Medulla oblongata (tissue), 1 donor: Measurements from ENCODE around the gene TOM1L2.
"Not testable (repeated sequence)": the region's sequence is repeated elsewhere in the genome, so short reads cannot be mapped to it uniquely, and the experiment has no call there.

Source experiments
- DNase-seq: peaks from one replicate; pipeline ENCODE4 v3.0.0-alpha.2; 2015; ENCODE audit errors: extremely low spot score

TOM1L2 gene

DNA sequence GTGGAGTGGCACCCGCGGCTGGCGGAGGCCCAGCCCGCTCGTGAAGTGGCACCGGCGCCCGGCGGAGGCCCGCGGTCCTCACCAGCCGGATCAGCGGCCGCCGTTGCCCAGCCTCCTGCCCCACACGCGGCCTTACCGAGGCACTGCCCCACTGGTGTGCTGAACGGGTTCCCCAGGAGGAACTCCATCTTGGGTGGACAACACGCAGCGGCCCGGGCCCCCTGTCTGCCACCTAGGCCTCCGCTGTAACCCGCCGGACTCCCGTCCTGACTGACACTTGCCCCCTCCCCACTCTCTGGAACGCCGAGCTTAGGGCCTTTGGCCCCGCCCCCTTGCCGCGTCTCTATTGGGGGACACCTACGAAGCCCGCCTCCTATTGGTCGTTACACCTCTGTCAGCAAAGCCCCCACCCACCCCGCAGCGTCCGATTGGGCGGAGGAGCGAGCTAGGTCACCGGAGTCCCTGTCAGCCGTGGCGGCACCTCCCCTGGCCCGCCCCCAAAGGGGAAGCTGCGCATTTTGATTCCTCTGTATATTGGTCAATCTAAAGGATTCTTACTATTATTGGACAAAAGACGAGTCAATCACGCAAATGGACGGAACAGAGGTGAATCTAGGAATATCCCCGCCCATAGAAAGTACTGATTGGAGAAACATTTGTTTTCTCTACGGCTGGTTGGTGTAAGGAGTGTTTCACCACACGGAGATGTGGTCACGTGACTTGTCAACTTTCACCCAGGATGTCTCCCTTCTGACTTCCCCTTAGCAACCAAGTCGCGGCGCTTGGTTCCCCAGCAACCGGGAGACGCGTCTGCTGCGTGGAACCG lies at the start of gene TOM1L2, which contains the start of gene DRC3:
TOM1L2 (minus strand) TSS at position 275 of the 826 bp plus-strand sequence; CDS start at position 188, 87 bp downstream.
DRC3 (plus strand) TSS at position 737 of the 826 bp plus-strand sequence. CDS start 4,737 bp downstream, outside the sequence.
- DNase-seq: peak; percentile 100

DNA sequence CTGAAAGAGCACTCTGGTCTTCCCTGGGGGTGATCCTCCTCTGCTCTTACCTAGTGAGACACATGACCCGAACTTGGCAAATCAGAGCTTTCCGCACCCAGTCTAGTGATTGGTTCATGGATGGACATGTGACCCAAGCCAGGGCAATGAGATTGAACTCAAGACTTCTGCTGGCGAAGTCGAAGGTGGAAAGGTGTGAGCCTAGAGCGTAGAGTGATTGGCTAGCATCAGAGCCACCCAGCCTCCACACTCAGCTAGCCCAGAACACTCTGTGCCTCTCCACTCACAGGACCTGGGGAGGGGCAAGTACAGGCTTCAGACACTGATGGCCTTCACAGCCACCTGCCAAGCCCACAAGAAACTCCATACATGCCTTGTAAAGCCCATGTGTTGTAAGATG lies 49.2 kb upstream of the TOM1L2 start:
- DNase-seq: no peak

DNA sequence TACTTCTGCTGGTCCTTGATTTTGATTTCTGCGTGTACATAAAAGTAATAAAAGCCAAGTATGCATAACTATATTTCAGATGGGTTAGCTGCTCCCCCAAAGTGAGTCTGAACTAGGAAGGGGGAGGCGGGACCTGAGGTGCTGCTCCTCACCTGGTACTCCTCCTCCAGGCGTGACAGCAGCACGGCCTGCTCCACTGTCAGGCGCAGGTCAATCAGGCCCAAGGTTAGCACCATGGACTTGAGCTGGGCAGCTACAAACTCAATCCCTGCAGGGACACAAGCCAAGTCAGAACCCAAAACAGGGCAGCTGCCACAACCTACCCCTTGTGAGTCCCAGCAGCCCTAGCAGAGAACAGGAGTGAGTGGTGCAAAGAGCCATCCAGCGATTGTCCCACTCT lies 48.8 kb upstream of the TOM1L2 start:
- DNase-seq: no peak

DNA sequence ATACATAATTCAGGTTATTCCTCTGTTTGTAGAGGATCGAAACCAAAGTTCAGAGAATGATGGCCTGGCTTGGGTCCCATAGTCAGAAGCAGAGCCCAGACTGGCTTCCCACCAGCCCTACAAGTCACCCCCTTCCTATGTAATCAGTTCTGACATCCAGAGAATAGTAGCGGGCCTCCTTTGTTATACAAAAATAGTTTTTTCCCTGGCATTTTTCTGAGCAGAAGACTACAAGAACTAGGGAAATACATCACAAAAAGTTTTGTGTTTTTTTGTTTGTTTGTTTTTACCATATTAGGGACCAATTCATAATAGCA lies 47.6 kb upstream of the TOM1L2 start:
- no peak for DNase-seq

DNA sequence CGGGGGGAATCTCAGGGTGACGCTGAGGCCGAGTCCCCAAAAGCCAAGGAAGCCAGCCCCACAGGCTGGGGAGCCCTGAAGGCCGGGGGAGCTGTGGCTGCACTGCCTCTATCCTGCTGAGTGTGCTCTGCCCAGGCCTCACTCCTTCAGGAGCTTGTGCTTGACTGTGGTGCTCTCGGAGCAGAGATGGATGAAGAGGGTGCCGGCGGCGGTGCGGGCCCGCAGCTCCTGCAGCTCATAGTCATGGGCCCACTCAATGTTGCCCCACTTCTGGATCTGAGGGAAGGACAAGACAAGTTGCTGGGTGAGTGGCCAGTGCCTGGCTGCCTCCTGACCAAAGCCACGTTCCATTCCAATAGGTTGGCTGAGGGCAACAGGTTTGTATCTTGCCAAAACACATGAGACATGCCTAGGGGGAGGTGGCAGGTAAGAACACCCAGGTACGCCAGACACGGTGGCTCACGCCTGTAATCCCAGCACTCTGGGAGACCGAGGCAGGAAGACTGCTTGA lies 46.3 kb upstream of the TOM1L2 start:
- DNase-seq: no peak

DNA sequence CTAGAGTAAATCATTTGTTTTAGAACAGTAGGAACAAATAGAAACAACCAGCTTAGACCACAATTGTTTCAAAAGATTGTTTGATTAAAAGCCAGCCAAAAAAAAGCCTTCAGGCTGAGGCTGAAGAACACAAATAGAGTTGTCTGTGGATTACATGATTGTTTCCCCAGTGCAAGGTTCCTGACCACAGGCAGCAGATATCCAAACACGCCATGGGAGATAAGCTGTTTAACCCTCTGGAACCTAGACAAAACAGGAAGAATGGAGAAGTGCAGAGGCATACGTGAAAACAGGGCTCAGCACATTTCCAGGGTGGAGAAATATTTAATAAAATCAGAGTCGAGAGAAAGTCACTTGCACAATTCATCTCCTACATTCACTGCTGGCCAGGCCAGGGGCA lies 45.8 kb upstream of the TOM1L2 start:
- DNase-seq: no peak

DNA sequence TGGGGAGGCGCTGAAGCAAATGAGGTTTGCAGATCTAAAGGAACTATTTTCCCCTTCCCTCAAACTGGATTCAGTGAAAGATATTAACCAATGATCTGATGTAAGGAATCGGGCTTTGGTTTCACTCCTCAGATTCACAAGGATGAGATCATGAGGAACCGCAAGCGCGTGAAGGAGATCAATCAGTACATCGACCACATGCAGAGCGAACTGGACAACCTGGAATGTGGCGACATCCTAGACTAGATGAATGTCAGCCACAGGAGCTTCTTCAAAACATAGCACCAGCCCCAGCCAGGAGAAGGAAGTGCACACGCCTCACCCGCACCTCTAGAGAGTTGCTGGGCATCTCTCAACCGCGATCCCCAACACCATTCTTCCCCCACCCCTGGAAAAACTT lies 44.2 kb upstream of the TOM1L2 start:
- DNase-seq: no peak

DNA sequence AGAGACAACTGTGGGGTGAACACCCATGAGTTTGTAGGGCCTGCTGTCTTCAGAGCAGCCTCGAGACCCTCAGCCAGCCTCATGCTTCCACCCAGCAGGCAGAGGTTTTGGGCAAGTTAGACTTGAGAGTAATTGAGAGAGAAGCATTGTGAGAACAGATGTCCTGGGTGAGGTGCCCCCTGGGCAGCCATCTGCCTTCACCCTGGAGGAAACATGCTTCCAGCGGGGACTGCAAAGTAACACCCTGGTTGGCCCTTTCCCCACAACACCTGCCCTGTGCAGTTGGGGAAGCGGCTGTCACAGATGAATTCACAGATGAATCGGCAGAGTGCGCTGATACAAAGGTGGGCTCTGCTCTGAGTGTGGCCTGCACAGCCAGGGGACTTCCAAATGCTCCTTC lies 43.4 kb upstream of the TOM1L2 start:
- DNase-seq: no peak

DNA sequence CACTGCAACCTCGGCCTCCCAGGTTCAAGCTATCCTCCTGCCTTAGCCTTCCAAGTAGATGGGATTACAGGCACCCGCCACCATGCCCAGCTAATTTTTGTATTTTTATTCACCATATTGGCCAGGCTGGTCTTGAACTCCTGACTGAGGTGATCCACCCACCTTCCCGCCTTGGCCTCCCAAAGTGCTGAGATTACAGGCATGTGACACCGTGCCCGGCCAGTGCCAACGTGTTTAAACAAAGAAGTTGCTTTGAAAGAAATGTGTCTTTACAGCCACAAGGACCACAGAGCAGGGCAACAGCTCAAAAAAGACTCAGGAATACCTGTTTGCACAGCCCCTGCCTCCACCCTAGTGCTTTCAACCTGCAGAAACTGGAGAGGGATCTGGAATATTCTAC lies 41.8 kb upstream of the TOM1L2 start:
- no peak for DNase-seq

DNA sequence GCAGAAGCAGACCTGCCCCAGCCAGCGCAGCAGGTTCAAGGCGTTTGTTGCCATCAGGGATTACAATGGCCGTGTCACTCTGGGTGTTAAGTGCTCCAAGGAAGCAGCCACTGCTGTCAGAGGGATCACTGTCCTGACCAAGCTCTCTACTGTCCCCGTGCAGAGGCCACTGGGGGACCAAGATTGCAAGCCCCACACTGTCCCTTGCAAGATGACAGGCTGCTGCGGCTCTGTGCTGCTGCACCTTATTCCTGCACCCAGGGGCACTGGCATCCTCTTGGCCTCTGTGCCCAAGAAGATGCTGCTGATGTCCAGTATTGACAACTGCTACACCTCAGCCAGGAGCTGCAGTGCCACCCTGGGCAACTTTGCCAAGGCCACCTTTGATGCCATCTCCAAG lies 39.1 kb upstream of the TOM1L2 start:
- DNase-seq: no peak

DNA sequence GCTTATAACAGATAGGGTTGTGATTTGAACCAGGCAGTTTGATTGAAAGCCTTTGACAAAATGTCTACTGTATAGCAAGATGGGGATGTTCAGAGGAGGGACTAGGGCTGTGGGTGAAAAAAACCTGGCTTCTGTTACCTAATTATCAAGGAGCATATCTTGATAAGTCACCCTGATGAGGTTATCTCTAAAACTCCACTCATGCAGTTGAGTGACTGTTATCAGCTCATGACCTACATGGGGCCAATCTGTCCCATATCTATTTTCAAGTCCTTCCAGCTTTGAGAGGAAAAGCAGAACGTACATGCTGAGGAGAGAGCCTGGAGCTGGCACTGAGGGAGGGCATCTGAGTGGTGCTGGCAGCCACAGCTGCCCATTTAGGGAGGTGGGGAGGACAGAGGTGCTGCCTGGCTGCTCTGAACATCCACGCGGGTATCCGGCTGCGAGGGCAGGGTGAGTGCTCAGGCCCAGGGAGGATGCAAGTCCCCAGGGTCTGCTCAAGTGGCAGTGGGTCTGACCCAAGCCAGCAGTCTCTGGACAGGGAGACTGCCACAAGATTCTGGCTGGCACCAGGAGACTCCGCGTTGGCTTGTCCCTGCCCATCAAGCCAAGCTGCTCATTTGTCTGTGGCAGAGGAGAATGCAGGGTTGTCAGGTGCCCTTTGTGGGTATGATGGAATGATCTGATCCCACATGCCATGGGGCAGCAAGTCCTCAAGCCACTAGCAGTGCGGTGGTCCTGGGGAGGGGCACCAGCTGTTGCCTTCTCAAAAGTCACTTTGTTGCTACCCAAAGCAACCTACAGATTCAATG lies 37.6 kb upstream of the TOM1L2 start:
- no peak for DNase-seq

DNA sequence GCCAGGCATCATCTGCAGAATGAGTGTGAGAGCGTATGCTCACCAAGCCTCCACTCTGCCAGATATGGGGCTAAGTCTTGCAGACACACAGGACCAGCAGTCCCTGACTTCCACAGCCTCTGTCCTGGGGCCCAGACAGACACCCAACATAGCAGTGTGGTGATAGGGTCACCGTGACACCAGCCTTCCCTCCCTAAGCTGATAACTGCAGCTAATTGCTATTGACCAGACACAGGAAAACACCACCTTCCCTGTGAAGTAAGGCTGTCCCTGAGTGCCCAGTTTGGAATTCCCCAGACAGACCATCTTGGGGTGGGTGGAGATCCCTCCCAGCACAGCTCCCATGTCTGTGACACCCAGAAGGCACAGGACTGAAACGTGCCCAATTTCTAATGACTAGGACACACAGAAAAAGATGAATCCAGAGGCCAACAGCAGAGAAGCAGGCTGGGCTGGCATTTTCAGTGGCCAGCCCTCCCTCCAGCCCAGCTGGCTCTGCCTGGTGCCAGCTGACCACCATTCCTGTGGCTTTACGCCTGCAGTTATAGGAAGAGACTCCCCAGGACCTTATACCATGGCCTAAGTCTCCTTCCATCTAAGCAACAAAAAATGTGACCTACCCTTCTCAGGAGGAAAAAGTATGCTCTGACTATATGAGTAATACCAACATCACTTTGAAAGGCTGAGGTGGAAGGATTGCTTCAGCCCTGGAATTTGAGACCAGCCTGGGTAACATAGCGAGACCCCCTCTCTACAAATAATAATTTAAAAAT lies 36.5 kb upstream of the TOM1L2 start:
- DNase-seq: no peak

DNA sequence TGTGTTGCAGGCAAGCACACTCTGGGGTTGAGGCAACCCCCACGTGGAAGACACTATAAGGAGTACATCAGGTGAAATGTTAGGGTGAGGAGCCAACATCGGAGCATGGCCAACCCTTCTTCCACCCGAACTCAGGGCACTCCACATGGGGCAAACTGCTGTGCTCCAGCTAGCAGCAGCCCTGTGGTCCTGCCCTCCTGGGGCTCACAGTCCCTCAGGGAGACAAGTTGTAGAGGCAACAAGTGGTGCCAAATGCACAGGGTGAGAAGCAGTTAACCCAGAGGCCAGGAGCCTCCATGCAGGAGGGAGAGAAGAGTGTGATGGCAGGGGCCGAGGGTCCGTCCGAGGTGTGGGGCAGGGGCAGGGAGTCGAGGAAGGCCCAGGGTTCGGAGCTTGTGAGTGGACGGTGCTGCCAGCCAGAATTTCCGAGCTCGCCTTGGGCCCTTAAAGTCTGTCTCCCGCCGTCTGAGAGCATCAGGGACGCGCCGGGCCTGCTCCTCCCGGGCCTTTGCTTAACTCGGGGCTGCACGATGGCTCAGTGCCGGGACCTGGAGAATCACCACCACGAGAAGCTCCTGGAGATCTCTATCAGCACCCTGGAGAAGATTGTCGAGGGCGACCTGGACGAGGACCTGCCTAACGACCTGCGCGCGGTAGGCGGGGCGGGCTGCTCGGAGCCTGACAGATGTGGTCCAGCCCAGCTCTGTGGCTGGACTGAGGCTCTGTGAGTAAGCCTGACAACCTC lies 34.5 kb upstream of the TOM1L2 start:
- DNase-seq: no peak

DNA sequence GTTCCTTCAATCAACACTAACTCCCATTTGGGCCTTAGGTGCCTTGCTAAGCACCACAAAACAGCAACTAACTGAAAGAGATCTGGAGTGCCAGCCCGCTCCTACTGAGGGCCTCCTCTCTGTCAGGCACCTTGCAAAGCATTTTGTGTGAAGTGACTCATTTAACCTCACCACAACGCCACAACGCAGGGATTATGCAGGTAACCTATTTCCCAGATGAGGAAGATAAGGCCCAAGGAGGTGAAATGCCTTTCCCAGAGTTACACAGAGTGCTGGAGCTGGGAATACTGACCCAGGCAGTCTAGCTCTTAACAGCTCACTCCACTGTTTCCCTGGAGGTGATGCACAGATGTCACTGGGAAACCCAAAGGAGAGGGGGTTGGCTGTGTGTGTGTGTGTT lies 33.3 kb upstream of the TOM1L2 start:
- no peak for DNase-seq

DNA sequence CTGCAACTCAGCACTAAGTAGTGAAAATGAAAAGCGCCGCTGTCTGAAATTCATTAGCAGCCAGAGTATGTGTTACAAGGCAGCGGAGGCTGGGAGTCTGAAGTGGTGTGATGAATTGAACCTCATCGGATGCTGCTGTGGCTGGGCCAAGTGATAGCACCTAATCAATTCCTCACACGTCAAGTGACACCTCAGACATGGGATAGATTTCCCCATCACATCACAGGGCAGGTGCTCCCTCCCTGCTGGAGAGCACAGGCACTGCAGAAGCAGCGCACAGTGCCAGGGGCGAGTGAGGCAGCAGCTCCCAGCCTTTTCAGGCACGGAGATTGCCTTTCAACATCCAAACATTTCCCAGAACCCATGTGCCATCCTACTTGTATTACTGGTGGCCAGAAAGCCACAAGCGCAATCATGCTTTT lies 32.7 kb upstream of the TOM1L2 start:
- no peak for DNase-seq

DNA sequence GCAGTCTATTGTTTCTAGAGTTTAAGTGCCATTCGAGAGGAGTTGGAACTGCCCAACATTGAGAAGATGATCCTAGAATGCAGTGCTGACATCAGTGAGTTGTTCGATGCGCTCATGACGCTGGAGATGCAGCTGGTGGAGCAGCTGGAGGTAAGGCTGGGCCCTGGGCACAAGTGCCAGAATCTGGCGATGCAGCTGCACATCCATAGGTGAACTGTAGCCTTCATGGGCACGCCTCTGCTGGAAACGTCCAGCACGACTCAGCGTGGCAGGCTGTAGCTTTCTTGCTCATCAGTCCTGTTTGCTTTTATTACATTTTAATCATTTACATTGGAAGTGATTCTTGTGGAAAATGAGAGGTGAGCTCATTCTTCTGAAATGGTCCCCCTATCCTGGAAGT lies 32.1 kb upstream of the TOM1L2 start:
- DNase-seq: no peak

DNA sequence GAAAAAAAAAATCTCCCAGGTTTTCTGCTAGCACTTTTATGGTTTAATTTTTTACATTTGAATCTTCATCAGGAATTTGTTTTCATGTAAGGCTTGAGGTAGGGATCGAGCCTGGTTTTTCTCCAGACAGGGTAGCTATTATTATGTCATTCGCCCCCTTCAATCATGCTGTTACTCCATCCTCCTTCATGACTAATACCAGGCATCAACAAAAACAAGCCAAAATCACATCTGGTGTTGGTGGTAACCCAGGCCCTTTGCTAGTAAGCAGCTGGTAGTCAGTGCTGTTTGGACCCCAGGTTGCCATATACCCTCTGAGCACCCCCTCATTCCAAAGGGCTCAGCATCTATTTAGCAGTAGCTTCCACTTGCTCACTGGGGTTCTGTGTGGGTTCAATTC lies 30.0 kb upstream of the TOM1L2 start:
- DNase-seq: no peak

DNA sequence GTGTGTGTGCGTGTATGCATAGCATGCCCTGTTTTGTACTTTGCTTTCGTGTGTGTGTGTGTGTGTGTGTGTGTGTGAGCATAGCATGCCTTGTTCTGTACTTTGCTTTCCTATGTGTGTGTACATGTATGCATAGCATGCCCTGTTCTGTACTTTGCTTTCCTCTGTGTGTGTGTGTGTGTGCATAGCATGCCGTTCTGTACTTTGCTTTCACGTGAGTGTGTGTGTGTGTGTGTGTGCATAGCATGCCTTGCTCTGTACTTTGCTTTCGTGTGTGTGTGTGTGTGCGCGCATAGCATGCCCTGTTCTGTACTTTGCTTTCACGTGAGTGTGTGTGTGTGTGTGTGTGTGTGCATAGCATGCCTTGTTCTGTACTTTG lies 27.8 kb upstream of the TOM1L2 start:
- DNase-seq: no peak

DNA sequence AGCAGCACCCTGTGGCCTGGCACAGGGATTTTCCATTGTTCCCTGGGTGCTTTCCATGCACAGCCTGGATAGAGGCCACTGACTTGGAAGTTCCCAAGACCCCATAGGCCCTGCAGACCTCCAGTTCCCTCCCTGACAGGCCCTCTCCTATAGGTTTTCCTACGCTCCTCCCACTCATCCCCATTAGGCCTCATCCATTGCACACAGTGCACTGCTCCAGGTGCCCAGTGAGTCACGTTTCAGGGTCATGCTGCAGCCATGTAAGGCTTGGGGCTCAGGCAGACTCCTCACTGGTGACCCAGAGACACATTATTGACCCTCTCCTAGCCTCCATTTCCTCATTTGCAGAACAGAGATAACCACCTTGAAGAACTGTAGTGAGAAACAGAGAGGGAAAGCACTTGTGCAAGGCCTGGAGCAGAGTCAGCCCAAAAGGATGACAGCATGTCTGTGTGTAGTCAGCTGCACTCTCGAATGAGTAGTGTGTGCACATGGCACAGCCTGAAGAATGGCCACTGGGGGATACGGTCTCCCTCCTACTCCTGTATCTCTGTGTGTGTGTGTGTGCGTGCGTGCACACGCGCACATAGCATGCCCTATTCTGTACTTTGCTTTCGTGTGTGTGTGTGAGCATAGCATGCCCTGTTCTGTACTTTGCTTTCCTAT lies 27.3 kb upstream of the TOM1L2 start:
- no peak for DNase-seq

DNA sequence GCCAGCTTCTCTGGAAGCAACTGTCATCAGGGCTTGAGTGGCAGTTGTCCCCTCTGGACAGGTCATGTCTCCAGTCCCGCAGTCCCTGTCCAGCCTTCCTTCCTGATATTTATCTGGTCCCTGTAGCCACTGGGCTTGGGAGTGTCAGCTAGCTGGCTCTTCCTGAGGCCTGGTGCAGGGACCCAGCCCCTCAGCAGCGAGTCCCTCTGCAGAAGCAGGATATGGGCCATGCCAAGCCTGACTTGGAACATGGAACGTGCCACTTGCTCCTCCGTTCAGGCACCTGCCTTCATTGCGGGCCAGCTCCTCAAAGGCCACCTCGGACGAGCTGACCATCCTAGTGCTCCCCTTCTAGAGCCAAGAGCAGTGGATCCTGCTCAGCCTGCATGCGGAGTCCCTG lies 26.7 kb upstream of the TOM1L2 start:
- DNase-seq: no peak

DNA sequence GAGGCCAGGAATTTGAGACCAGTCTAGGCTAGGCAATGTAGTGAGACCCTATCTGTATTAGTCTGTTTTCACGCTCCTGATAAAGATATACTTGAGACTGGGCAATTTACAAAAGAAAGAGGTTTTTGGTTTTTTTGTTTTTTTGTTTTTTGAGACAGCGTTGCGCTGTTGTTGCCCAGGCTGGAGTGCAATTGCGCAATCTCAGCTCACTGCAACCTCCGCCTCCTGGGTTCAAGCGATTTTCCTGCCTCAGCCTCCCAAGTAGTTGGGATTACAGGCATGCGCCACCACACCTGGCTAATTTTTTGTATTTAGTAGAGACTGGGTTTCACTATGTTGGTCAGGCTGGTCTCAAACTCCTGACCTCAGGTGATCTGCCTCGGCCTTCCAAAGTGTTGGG lies 23.7 kb upstream of the TOM1L2 start:
- DNase-seq: not testable (repeated sequence)
